SKM-1 (cell line): ENCODE measurements around the gene MOCS3.
A peak's percentile ranks its signal among the peaks of the same experiment; 100 is the strongest.

Source experiments
- DNase-seq: peaks from one replicate; lab custom pipeline; 2025; ENCODE audit not compliant: unreplicated experiment; lab: John Stamatoyannopoulos, UW

The MOCS3 gene

GRCh38 chr20:50980851-50981713 lies 22.5 kb downstream of the MOCS3 start:
- DNase-seq: peak; percentile 50

- DNase-seq: no peak
Observed at GRCh38 chr20:50981714-50982048, 23.1 kb downstream of the MOCS3 start.

GRCh38 chr20:50982363-50982762 lies 23.7 kb downstream of the MOCS3 start:
- no peak for DNase-seq

GRCh38 chr20:50983321-50983720 lies 24.7 kb downstream of the MOCS3 start:
- DNase-seq: no peak

GRCh38 chr20:50987493-50988210 lies 29.0 kb downstream of the MOCS3 start:
- peak; percentile 65 for DNase-seq

- no peak for DNase-seq
Observed at GRCh38 chr20:50991076-50991475, 32.5 kb downstream of the MOCS3 start.

GRCh38 chr20:50992336-50992732 lies 33.7 kb downstream of the MOCS3 start:
- no peak for DNase-seq

- peak; percentile 63 for DNase-seq
Observed at GRCh38 chr20:50992733-50993457, 34.3 kb downstream of the MOCS3 start.

- no peak for DNase-seq
Observed at GRCh38 chr20:50993876-50994275, 35.3 kb downstream of the MOCS3 start.

GRCh38 chr20:50995506-50995905 lies 36.9 kb downstream of the MOCS3 start:
- no peak for DNase-seq

GRCh38 chr20:50996901-50997865 lies 38.6 kb downstream of the MOCS3 start:
- DNase-seq: no peak

- no peak for DNase-seq
Observed at GRCh38 chr20:50999355-50999754, 40.7 kb downstream of the MOCS3 start.

GRCh38 chr20:51001430-51002265 lies 43.0 kb downstream of the MOCS3 start:
- DNase-seq: no peak

- no peak for DNase-seq
Observed at GRCh38 chr20:51002633-51003032, 44.0 kb downstream of the MOCS3 start.

- DNase-seq: no peak
Observed at GRCh38 chr20:51003753-51004152, 45.1 kb downstream of the MOCS3 start.

- no peak for DNase-seq
Observed at GRCh38 chr20:51004305-51004727, 45.7 kb downstream of the MOCS3 start.

- no peak for DNase-seq
Observed at GRCh38 chr20:51004781-51005180, 46.2 kb downstream of the MOCS3 start.

- no peak for DNase-seq
Observed at GRCh38 chr20:51005214-51005613, 46.6 kb downstream of the MOCS3 start.

- no peak for DNase-seq
Observed at GRCh38 chr20:51008718-51009117, 50.1 kb downstream of the MOCS3 start.
